Psoas muscle (tissue), 8 donors: ENCODE measurements around the gene GRM7. TPM values are rescaled to one million over a fixed set of nuclear protein-coding genes. Genes with fewer than 3 reads are reported as not detected.

Experiments
- ATAC-seq, 4 donors: fragments of 200-7000 bp; cut with Tn5 transposase; one replicate each; pipeline ENCODE4 v1.9.1; 2020; ENCODE audit warnings: moderate library complexity in 3 of 4, mild to moderate bottlenecking in 2 of 4
- DNase-seq, 2 donors: peaks; one replicate each; pipeline ENCODE4 v3.0.0-alpha.2; 2020
- H3K27ac ChIP-seq: fragments of 200-600 bp; one replicate; pipeline ENCODE4 v1.8.0; 2022
- H3K27me3 ChIP-seq, 3 donors: fragments of 200-600 bp in 1 of 3; one replicate each; pipeline versions ENCODE4 v1.6.1 to v1.8.0; 2013 to 2022; ENCODE audit warnings: low read length in 2 of 3, mild to moderate bottlenecking in 2 of 3, moderate library complexity in 1 of 3; ENCODE audit not compliant: insufficient read depth in 3 of 3
- H3K36me3 ChIP-seq, 2 donors: fragments of 200-600 bp in 1 of 2; one replicate each; pipeline versions ENCODE4 v1.6.1 to v1.8.0; 2013 to 2022; ENCODE audit warnings: low read depth in 1 of 2, mild to moderate bottlenecking in 1 of 2, moderate library complexity in 1 of 2; ENCODE audit not compliant: insufficient read depth in 1 of 2
- H3K4me1 ChIP-seq: fragments of 200-600 bp; one replicate; pipeline ENCODE4 v1.8.0; 2022
- H3K4me3 ChIP-seq: fragments of 200-600 bp; one replicate; pipeline ENCODE4 v1.8.0; 2022; ENCODE audit warnings: mild to moderate bottlenecking
- H3K9me3 ChIP-seq: fragments of 200-600 bp; one replicate; pipeline ENCODE4 v1.8.0; 2022
- CTCF ChIP-seq: fragments of 200-600 bp; IDR thresholded peaks from one replicate; pipeline ENCODE4 v1.8.0; 2022; ENCODE audit warnings: antibody characterized with exemption
- WGBS, 3 donors: extraction: QIAGEN DNeasy Blood & Tissue Kit; methylation state at CpG; one replicate each; pipeline versions ENCODE4 v1.1.6 to v1.1.7; 2013; 5-methylcytosine and 5-hydroxymethylcytosine counted together
- intact Hi-C, 2 donors: fragments of 100-400 bp; cut with DNase I; formaldehyde crosslinking; loops; one replicate each; pipeline versions ENCODE4 v1.11.0 to v1.14.2; 2022
- polyA plus RNA-seq, 3 donors: library from polyadenylated mRNA; stranded (reverse); fragments of 200-250 nt; gene quantifications; one replicate each; pipeline ENCODE4 v1.2.3, GENCODE V29; 2013
- total RNA-seq, 4 donors: library from RNA; stranded (reverse); fragmentation: NEBNext Ultra II Directional in 2 of 4; extraction: Animal tissue kit (Norgen Biotek cat#: 25700) in 2 of 4; gene quantifications; one replicate each; pipeline versions ENCODE4 v1.2.1 to v1.2.4, GENCODE V29; 2021 to 2023
- donor health status: healthy with polysubstance abuse.
- donor health status: DM: no; HTN: no; CAD: no; lungs with moderate emphysema.
- donor health status: Bipolar disorder and iron deficiency.
- donor health status: healthy.
- donor health status: DM: yes; HTN: yes; CAD: no.
- donor health status: DM: no; HTN: no; CAD: no.
- donor health status: DM: no; HTN: no; CAD: no.
- donor health status: DM: yes; HTN: yes; CAD: no.

Gene GRM7
- total and polyA plus RNA-seq, 7 donors, result 0.01 TPM; not detected in 6

- H3K4me3 ChIP-seq, result no peak overlapping the region
- H3K27me3 ChIP-seq, result no peaks in the 10 kb centered on the region
- no peaks in the 10 kb centered on the region for H3K36me3 ChIP-seq
- no peaks in the 10 kb centered on the region for H3K4me1 ChIP-seq
- no peak overlapping the region for H3K27ac ChIP-seq
- TF ChIP-seq CTCF, result no peak
- no peaks in the 10 kb centered on the region for H3K9me3 ChIP-seq
- 90 to 94% (median 92%) methylated on average over 2 of the region's 2 CpGs for WGBS, 3 donors
- no peak for ATAC-seq
- intact Hi-C loops, result no loop called here
- no peak for DNase-seq
Observed at GRCh38 chr3:7275396-7275795, 414.5 kb downstream of the GRM7 start.

DNA sequence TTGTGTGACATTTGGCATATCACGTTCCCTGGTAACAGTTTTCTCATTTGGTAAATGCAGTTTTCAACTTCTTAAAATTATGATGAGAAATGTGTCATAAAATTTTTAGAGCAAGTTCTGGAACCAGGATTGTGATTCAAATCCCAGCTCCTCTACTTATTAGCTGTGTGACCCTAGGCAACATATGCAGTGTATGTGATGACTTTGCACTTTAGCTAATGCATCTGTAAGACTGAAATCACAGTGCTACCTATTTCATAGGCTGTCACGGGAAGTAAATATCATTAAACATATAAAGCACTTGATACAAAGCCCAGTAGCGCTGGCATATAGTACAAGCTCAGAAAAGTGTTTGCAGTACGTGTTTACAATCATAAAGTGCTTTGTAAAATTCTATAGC, 419.4 kb downstream of the GRM7 start:
- WGBS, 3 donors, result 79 to 85% (median 83%) methylated on average over 4 of the region's 4 CpGs
- no peak overlapping the region for H3K27ac ChIP-seq
- DNase-seq (no peak), ATAC-seq (no peak)
- no peak overlapping the region for H3K4me3 ChIP-seq
- no peaks in the 10 kb centered on the region for H3K36me3 ChIP-seq
- no peak for TF ChIP-seq CTCF
- intact Hi-C loops, result no loop called here
- no peaks in the 10 kb centered on the region for H3K9me3 ChIP-seq
- H3K27me3 ChIP-seq, result no peaks in the 10 kb centered on the region
- no peaks in the 10 kb centered on the region for H3K4me1 ChIP-seq

GRCh38 chr3:7282988-7283387, 422.1 kb downstream of the GRM7 start:
- no peaks in the 10 kb centered on the region for H3K9me3 ChIP-seq
- H3K27ac ChIP-seq, result no peak overlapping the region
- H3K27me3 ChIP-seq, result no peaks in the 10 kb centered on the region
- ATAC-seq (no peak), DNase-seq (no peak)
- TF ChIP-seq CTCF, result no peak
- 76 to 85% (median 81%) methylated on average over 4 of the region's 4 CpGs for WGBS, 3 donors
- no peaks in the 10 kb centered on the region for H3K36me3 ChIP-seq
- intact Hi-C loops, result no loop called here
- no peaks in the 10 kb centered on the region for H3K4me1 ChIP-seq
- H3K4me3 ChIP-seq, result no peak overlapping the region

DNA sequence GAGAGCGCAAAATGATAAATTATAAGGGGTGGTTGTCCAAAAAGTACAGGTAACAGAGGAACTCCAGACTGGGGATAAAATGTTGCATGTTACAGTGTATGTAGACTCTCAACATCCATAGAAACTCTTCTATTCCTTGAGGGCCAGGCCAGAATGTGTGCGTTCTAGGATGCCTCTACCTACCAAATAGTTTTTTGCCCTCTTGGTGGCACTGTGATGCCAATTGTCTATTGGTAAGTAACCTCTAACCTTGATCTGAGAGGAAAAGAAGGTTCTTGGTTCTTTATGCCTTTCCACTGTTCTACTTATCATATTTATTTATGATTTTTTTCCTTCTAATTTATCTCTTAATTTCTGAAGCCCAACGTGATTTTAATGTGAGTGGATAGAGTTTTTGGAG, 424.6 kb downstream of the GRM7 start:
- Histone ChIP-seq H3K4me3 (no peak overlapping the region), H3K4me1 (no peaks in the 10 kb centered on the region), H3K27me3 (no peaks in the 10 kb centered on the region), H3K27ac (no peak overlapping the region), H3K36me3 (no peaks in the 10 kb centered on the region), H3K9me3 (no peaks in the 10 kb centered on the region)
- ATAC-seq (no peak), DNase-seq (no peak)
- intact Hi-C loops, result no loop called here
- WGBS, 3 donors, result 66 to 73% (median 72%) methylated on average over 3 of the region's 3 CpGs
- TF ChIP-seq CTCF, result peak; percentile 13

GRCh38 chr3:7288133-7288532, 427.2 kb downstream of the GRM7 start:
- 75 to 87% (median 75%) methylated on average over 3 of the region's 3 CpGs for WGBS, 3 donors
- no peak for ATAC-seq
- no peak for DNase-seq
- Histone ChIP-seq H3K9me3 (no peaks in the 10 kb centered on the region), H3K4me1 (no peaks in the 10 kb centered on the region), H3K27ac (no peak overlapping the region), H3K36me3 (no peaks in the 10 kb centered on the region), H3K4me3 (no peak overlapping the region), H3K27me3 (no peaks in the 10 kb centered on the region)
- TF ChIP-seq CTCF, result no peak
- intact Hi-C loops, result no loop called here
